Measurements from ENCODE around the gene CMTM8.
A peak's percentile ranks its signal among the peaks of the same experiment; 100 is the strongest.

The CMTM8 gene

DNA sequence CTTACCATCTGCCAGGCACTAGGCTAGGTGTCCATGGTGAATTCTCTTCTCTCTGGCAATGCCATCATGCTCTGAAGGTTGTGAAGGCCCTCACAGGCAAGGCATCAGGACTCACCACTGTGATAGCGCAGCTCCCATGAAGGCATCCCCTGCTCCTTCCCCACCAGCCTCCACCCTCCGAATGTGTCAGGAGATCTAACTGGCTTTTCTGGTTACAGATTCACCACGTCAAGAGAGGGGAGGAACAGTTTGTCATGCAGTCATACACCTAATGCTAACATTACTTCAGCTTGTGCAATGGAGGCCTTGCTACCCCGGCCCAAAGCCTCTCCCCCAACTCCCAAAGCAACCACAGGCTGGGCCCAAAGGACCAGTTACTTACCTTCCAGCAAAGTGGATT is 8.9 kb upstream of the CMTM8 start:
- no peak for DNase-seq

- no peak for DNase-seq
Observed at GRCh38 chr3:32236377-32236776, 2.1 kb upstream of the CMTM8 start.

DNA sequence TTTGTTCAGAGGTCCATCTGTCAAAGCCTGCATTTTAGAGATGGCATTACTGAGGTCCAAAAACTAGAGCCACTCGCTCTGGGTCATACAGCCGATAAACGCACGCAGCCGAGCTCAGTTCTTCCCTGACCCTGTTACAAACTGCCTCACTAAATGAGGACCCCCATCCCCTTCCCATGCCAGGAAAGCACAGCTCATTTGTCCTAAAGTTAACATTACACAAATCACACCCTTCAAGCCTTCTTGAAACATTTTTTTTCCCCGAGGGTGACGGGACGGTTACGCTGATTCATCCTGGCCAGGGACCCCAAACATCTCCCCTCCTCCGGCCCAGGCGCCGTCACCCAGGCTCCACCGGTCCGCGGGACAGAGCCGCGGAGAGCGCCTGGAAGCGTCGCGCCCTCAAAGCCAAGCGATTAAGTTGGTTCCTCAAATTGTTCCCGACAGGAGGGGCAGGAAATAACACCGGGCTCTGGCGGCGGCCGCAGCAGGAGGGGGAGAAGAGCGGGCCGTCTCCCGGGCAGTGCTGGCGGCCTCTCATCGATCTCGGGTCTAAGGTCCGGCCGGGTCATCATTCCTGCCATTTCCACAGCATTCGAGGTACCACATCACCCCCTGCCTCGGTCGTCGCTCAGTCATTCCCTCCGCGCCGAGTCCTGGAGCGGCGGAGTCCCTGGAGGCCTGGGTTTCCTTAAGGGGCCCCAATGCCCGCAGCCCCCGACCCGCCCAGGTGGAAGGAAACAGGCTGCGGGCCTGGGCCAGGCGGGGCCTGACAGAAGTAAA is 619 bp upstream of the CMTM8 start:
- DNase-seq = peak; percentile 8

GRCh38 chr3:32239307-32240158 is 1.1 kb downstream of the CMTM8 start:
- DNase-seq = no peak

- peak; percentile 23 for DNase-seq
Observed at GRCh38 chr3:32240159-32240545, 1.7 kb downstream of the CMTM8 start.

- no peak for DNase-seq
Observed at GRCh38 chr3:32241100-32241499, 2.6 kb downstream of the CMTM8 start.

DNA sequence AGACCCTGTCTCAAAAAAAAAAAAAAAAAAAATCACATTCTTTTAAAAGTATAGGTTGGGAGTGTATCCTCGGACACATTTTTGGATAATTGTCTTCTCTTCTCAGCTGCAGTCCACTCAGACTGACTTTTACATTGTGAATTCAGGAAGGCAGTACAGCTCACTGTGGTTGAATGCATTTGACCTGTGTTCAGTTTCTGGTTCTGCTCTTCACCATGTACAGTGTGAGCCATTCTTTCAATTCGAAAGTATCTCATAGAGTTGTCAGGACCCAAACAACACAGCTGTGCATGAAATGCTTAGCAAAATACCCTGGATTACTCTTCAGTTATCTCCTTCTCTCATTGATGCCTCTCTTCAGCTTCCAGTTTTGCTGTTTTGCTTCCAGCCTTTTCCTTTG is 5.0 kb downstream of the CMTM8 start:
- DNase-seq = no peak

GRCh38 chr3:32245200-32245599 is 6.7 kb downstream of the CMTM8 start:
- DNase-seq = no peak

GRCh38 chr3:32246079-32246675 is 7.7 kb downstream of the CMTM8 start:
- DNase-seq = no peak

GRCh38 chr3:32249184-32249782 is 10.8 kb downstream of the CMTM8 start:
- peak; percentile 82 for DNase-seq

GRCh38 chr3:32254268-32254667 is 15.8 kb downstream of the CMTM8 start:
- no peak for DNase-seq

DNA sequence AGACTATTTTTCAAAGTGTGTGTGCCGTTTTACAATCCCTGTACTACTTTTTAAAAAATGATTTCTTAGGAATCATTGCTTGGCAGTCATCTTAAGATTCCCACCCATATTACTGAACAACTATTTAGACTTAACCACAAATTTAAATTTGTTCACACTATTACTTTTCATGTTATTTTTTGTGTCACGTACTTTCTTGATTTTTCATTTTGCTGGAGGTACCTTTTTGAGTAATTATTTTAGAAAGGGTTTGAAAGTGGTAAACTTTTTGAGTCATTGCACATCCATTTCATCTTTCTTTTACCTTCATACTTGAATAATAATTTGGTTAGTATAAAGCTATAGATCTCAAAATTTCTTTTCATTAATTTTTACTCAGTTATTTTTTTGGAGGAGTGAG is 16.9 kb downstream of the CMTM8 start:
- no peak for DNase-seq

- no peak for DNase-seq
Observed at GRCh38 chr3:32256206-32256605, 17.7 kb downstream of the CMTM8 start.

DNA sequence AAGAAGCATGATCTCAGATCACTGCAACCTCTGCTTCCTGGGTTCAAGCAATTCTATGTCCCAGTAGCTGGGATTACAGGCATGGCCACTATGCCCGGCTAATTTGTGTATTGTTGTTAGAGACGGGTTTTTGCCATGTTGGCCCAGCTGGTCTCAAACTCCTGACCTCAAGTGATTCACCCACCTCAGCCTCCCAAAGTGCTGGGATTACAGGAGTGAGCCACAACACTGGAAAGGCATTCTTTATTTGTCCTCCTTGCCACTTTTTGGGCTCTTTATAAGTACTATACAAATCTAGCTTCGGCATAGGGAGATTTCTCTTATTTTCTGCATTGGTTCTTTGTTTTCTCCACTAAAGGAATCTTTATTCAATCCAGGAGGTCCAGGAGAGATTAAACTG is 18.6 kb downstream of the CMTM8 start:
- DNase-seq = no peak

- no peak for DNase-seq
Observed at GRCh38 chr3:32257641-32258438, 19.4 kb downstream of the CMTM8 start.

DNA sequence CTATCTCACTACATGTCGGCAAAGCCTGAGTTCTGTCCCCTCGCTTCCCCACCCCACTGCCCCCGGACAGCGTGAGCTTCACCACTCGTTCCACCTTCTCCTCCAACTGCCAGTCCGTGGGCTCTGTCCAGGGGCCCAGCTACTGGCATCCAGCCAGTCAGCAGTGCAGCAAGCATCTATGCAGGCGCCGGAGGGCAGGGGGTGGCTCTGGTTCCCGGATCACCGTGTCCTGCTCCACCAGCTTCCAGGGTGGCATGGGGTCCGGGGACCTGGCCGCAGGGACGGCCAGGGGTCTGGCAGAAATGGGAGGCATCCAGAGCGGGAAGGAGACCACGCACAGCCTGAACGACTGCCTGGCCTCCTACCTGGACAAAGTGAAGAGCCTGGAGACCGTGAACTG is 20.4 kb downstream of the CMTM8 start:
- no peak for DNase-seq

DNA sequence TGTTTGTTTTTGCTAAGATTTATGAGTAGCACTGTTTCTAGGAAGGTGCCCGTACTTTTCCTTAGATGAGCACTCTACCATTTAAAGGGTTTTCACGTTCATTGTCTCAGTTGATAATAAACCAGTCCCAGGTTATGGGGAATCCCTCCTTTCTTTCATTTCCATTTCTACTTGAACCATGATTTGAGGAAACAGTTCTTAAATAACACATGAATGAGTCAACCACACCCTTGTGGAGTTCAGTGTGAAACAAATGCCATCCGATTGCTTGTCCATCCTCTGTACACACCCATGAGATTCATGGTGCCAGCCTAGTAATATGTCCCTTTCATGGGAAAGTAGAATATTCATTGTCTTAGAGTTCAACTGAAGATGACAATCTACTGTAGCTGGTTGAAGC is 23.1 kb downstream of the CMTM8 start:
- no peak for DNase-seq

DNA sequence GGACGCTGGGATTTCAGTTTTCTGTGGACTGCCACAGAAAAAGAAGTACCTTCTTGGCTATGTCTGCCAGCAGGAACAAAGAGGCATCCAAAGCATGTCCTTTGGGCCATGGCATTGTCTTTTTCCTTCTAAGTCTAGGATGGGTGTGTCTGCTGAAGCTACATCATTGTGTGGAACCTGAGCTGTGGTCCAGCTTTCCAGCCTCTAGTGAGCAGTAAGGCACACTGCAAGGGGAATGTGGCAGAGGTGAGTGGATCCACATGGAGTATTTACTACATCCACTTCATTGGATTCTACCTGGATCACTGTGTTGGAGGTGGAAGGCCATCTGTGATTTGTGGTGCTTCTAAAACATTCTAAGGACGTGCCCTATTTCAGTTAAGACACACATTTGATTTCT is 23.7 kb downstream of the CMTM8 start:
- DNase-seq = no peak

DNA sequence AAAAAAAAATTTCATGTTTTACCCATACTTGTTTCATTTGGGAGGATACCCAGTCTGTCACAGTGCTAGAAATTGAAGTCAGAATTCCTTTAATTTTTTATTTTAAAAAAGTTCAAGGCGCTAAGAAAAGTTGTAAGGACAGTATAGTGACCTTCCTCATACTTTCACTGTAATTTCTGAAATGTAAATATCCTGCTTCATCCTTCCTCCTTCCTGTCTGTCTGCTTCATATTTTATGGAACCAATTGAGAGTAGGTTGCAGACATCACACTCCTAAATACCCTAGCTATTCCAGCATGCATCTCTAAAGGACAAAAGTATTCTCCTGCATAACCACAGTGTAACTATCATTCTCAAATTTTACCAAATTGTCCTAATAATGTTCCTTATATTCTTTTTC is 35.8 kb downstream of the CMTM8 start:
- DNase-seq = no peak

DNA sequence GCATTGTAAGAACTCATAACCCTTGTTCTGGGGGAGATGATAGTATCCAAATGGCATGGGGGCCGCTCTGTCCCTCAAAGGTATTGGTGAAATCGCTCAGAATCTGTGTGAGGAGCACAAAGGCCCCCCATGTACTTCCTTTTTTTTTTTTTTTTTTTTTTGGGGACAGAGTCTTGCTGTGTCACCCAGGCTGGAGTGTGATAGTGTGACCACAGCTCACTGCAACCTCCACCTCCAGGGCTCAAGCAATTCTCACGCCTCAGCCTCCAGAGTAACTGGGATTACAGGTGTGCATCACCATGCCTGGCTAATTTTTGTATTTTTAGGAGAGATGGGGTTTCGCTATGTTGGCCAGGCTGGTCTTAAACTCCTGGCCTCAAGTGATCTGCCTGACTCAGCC is 37.0 kb downstream of the CMTM8 start:
- DNase-seq = no peak

DNA sequence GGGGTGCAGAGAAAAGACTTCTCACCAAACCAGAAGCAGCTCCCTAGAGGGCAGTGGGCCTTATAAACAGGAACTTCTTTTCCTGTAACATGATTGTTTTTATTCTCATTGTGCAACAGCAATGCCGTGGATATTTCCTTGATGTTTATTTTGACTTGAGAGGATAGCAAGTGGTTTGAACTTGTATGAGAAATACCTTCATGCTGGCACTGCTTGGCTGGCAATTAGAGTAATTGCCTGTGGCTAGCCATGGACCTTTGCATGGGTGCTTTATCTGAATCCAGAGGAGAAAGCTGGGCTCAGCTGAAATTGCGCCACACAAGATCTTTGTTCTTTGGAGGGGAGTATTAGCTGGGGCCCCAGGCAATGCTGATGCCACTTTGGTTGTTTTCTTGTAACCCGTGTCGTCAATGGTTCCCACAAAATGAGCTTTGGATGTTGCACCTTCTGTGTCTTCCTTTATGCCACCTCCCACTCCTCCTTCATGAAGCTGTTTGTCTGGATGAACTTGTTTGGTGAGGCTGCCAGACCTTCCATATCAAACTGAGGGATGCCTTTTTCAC is 37.9 kb downstream of the CMTM8 start:
- no peak for DNase-seq

DNA sequence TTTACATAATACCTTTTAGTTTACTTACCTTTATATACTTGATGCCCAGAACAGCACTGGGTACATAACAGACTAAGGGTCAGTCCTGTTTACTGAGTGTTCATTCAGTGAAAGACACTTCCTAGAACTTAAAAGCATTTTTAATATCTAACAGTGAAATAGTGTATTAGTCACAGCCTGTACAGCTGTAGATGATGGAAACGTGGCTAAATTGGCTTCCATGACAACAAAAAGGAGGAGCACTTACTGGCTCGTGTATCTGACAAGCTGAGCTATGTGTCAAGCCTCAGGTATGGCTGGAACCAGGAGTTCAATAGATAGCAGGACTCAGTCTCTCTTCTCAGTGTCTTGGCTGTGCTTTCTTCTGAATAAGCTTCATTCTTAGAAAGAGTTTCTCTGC is 40.2 kb downstream of the CMTM8 start:
- DNase-seq = peak; percentile 8
